Breast epithelium (tissue), 4 donors: Measurements from ENCODE around the gene ALDOB. TPM values are rescaled to one million over a fixed set of nuclear protein-coding genes. Genes with fewer than 3 reads are reported as not detected.

Experiments
- DNase-seq, 2 donors: peaks; one replicate each; pipeline ENCODE4 v3.0.0-alpha.2; 2019; ENCODE audit warnings: low spot score in 2 of 2
- H3K27ac ChIP-seq, 2 donors: fragments of 200-600 bp; sonication (generic) in 1 of 2; one replicate each; pipeline ENCODE4 v1.5.1; 2016 to 2019; ENCODE audit warnings: mild to moderate bottlenecking in 1 of 2
- H3K27me3 ChIP-seq, 2 donors: fragments of 200-600 bp; sonication (generic) in 1 of 2; one replicate each; pipeline versions ENCODE4 v1.5.1 to v1.6.0; 2017 to 2019; ENCODE audit warnings: control low read depth in 1 of 2, mild to moderate bottlenecking in 1 of 2
- H3K36me3 ChIP-seq: fragments of 200-600 bp; one replicate; pipeline ENCODE4 v1.5.1; 2019
- H3K4me1 ChIP-seq, 2 donors: fragments of 200-600 bp; sonication (generic); one replicate each; pipeline ENCODE4 v1.5.1; 2016 to 2019; ENCODE audit warnings: control low read depth in 1 of 2
- H3K4me3 ChIP-seq, 3 donors: fragments of 200-600 bp; sonication (generic); 1 replicate in 2 of 3; 2 replicates in 1 of 3; pipeline ENCODE4 v1.5.1; 2016 to 2019; ENCODE audit warnings: mild to moderate bottlenecking in 3 of 3, moderate library complexity in 2 of 3
- H3K9me3 ChIP-seq, 2 donors: fragments of 200-600 bp; sonication (generic) in 1 of 2; one replicate each; pipeline ENCODE4 v1.5.1; 2016 to 2019; ENCODE audit warnings: control low read depth in 1 of 2
- CTCF ChIP-seq, 3 donors: fragments of 450-650 bp; IDR thresholded peaks; one replicate each; pipeline ENCODE4 v1.5.1; 2016 to 2017; ENCODE audit warnings: antibody characterized with exemption in 3 of 3, mild to moderate bottlenecking in 3 of 3, moderate library complexity in 3 of 3
- POLR2A ChIP-seq: fragments of 450-650 bp; IDR thresholded peaks from one replicate; pipeline ENCODE4 v1.6.1; 2016; ENCODE audit warnings: antibody characterized with exemption, mild to moderate bottlenecking, moderate library complexity
- POLR2AphosphoS5 ChIP-seq, 3 donors: sonication (generic); formaldehyde crosslinking; IDR thresholded peaks; one replicate each; pipeline ENCODE4 v1.6.1; 2017; ENCODE audit warnings: antibody characterized with exemption in 3 of 3
- intact Hi-C: fragments of 100-400 bp; cut with DNase I; formaldehyde crosslinking; loops from one replicate; pipeline ENCODE4 v1.15.1; 2023; ENCODE audit warnings: low total_unique reads
- total RNA-seq, 3 donors: library from RNA; depleted of rRNA; stranded (reverse); fragments of >200 nt; gene quantifications; one replicate each; pipeline ENCODE4 v1.1.0, GENCODE V29; 2016

ALDOB gene
- total RNA-seq, 3 donors from 2014 or later = 0.66 TPM; not detected in 2

DNA sequence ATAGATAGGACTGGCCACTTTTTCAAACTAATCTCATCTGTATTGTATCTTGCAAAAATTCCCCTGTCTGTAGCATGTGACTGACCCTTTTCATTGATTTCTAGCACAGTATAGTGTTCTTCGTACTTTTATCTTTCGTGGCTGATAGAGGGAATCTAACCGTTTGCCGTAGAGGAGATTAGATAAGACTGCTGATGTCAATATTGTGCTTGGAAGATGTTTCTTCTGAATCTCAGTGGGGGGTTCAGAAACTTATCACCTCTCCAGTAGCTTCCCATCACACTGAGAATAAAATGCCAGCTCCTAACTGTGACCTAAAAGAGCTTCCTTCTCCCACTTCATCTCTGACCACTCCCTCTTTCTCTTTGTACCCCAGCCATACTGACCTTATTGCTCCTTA, 25.4 kb upstream of the ALDOB start:
- no peak for DNase-seq
- Histone ChIP-seq H3K27ac (no peak overlapping the region), H3K4me3 (no peak overlapping the region), H3K36me3 (no peaks in the 10 kb centered on the region), H3K9me3 (no peaks in the 10 kb centered on the region), H3K27me3 (peaks cover 0 to 14% of the 10 kb centered on the region in 2 donors), H3K4me1 (no peaks in the 10 kb centered on the region)
- intact Hi-C loops = no loop called here
- TF ChIP-seq CTCF (IDR thresholded peaks at IDR 0.05) = no peak
- no peak for TF ChIP-seq POLR2AphosphoS5 (IDR thresholded peaks at IDR 0.05)
- no peak for TF ChIP-seq POLR2A

DNA sequence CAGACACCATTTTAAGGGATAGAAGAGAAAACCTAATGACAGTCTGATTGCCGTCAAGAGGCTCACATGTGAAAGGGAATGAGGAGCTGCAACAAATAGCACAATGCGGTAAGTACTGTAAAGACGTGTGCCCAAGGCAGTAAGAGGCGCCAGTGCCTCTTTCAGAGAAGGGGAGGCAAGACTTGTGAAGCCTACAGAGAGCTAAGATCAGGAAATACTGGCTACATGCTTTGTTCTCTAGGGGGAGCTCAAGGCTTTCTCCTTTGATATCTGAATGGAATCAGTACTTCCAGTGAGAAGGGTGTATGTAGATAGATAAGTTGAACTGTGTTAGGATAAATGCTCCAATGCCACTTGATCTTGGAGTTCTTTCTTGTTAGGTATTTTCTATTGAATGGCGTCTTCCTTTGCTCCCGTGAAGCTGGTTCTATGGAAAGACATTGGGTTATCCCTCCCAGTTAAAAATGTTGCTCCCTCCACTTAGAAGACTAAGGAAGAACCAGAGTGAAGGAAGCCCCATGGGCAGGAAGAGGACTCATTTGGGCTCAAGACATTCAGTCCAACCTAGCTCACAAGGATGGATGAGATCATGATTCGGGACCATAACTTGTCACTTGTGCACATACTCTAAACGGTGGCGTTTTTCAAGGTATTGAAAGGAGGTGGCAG, 23.5 kb upstream of the ALDOB start:
- no peak overlapping the region for H3K4me3 ChIP-seq
- intact Hi-C loops = no loop called here
- peaks cover 0 to 9% of the 10 kb centered on the region in 2 donors for H3K27me3 ChIP-seq
- H3K4me1 ChIP-seq = no peaks in the 10 kb centered on the region
- H3K27ac ChIP-seq = no peak overlapping the region
- H3K9me3 ChIP-seq = no peaks in the 10 kb centered on the region
- no peaks in the 10 kb centered on the region for H3K36me3 ChIP-seq
- DNase-seq = no peak
- TF ChIP-seq POLR2AphosphoS5 (IDR thresholded peaks at IDR 0.05) (no peak), POLR2A (no peak), CTCF (IDR thresholded peaks at IDR 0.05) (peak in 2 of 3 donors; percentile 49 to 50)

DNA sequence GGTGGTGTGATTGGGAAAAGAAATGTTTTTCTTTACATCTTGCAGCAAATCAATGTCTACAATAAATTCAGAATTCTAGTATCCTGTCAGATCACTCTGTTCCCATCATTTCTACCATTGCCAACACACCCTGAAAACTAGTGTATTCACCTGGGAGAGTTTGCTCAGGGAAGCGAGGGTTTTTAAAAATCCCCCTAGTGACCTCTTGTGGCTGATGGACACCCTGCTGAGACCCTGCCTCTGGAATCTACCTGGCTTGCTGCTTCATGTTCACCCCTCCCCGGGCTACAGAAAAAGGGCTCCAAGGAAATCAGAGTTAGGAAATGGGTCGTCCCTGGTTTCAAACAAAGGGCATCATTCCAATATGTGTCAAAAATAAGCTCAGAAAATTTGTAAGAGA, 21.4 kb upstream of the ALDOB start:
- TF ChIP-seq POLR2A (no peak), CTCF (IDR thresholded peaks at IDR 0.05) (no peak), POLR2AphosphoS5 (IDR thresholded peaks at IDR 0.05) (no peak)
- H3K36me3 ChIP-seq = no peaks in the 10 kb centered on the region
- peaks cover 0 to 6% of the 10 kb centered on the region in 2 donors for H3K27me3 ChIP-seq
- no peak overlapping the region for H3K27ac ChIP-seq
- no peaks in the 10 kb centered on the region for H3K4me1 ChIP-seq
- H3K9me3 ChIP-seq = peaks cover 0 to 8% of the 10 kb centered on the region in 2 donors
- no peak for DNase-seq
- H3K4me3 ChIP-seq = no peak overlapping the region
- intact Hi-C loops = no loop called here

DNA sequence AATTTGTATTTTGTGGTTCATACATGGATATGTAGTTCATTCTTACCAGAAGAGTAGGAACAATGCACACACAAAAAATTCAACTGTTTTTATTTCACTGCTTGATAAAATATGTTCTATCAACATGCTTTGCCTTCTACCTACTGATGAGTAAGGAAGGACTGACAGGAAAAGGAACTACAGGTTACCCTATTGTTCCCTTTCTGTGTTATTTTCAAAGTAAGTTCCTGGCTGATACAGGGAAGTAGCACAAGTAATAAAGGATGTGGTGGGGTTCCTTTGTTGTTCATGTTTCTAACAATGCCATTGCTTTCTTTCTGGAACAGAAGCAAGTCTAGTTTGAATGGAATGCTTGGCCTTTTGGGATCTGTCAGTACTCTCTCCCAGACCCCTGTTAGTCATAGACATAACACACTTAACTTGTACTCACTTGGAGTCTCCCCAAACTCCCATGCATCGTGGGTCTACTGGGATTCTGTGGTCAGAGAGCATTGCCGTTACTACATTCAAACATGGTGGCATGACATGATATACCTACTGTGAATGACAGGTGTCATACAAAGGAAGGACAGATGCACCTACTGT, 20.2 kb upstream of the ALDOB start:
- intact Hi-C loops = no loop called here

More for the DNA sequence above, 20.2 kb upstream of the ALDOB start:
- Histone ChIP-seq H3K27me3 (peaks cover 0 to 2% of the 10 kb centered on the region in 2 donors), H3K36me3 (no peaks in the 10 kb centered on the region), H3K4me1 (no peaks in the 10 kb centered on the region), H3K9me3 (peaks cover 0 to 8% of the 10 kb centered on the region in 2 donors), H3K4me3 (no peak overlapping the region), H3K27ac (peak overlapping the region in 1 of 2 donors; percentile 12)
- TF ChIP-seq POLR2A (no peak), POLR2AphosphoS5 (IDR thresholded peaks at IDR 0.05) (no peak), CTCF (IDR thresholded peaks at IDR 0.05) (no peak)
- DNase-seq = no peak
